Central memory CD4-positive, alpha-beta T cell (primary cell): ENCODE data around the gene AKAP9.
"Not testable (repeated sequence)": the region's sequence is repeated elsewhere in the genome, so short reads cannot be mapped to it uniquely, and the experiment has no call there.

Source experiments
- DNase-seq: peaks from one replicate; pipeline ENCODE4 v3.0.0; 2022

The AKAP9 gene

GRCh38 chr7:92071032-92071431, 130.4 kb downstream of the AKAP9 start:
- DNase-seq = no peak

DNA sequence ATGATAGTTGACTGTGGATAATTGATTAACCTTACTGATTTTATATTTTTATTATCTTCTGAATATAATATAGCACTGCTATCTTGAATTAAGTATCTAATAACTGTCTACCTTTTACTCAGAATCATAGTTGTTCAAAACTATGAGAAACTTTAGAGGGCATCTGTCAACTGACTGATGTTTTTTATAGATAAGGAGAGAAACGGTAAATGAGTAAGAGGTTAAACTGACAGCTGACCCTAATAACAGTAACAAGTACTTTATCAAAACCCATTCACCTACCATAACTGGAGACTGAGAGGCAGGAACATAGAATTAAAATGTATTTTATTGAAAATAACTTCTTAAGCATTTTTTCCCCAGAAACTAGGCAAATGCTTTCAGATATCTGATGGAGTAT, 131.5 kb downstream of the AKAP9 start:
- DNase-seq = no peak

GRCh38 chr7:92072708-92073107, 132.0 kb downstream of the AKAP9 start:
- DNase-seq = no peak

- no peak for DNase-seq
Observed at GRCh38 chr7:92075455-92076158, 134.9 kb downstream of the AKAP9 start.

- DNase-seq = no peak
Observed at GRCh38 chr7:92076509-92076908, 135.8 kb downstream of the AKAP9 start.

GRCh38 chr7:92083922-92084321, 143.3 kb downstream of the AKAP9 start:
- not testable (repeated sequence) for DNase-seq

DNA sequence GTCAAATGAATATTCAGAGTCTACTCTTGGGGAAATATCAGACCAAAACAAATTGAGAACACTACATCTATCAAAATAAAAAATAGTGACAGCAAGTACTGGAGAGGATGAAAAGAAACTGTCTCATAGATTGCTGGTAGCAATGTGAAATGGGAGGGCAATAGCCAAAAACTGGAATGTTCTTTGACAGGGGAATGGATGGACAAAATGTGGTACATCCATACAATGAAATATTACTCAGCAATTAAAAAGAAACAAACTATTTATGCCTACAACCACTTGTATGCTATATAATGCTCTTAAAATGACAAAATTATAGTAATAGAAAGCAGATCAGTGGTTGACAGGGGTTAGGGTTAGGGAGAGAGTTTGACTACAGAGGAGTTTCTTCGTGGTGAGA, 147.6 kb downstream of the AKAP9 start:
- no peak for DNase-seq

DNA sequence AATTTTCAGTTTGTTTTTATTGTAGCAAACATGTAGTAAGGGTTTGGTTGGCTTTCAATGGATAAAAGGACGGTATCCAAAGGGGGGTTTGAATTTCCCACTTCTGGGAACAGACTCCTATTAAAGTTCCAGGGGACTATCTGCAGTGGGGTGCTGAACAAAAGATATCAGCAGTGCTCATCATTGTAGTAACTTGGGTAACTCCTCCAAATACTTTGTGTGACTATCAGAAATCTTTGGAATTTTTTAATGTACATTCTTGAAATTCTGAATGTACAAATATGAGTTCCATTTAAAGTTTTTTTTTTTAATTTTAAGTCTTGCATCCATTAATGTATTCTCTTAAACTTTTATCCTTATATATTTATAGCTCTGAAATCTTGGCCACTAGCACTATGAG, 151.5 kb downstream of the AKAP9 start:
- no peak for DNase-seq

GRCh38 chr7:92095380-92095779, 154.7 kb downstream of the AKAP9 start:
- no peak for DNase-seq

GRCh38 chr7:92100534-92100933, 159.9 kb downstream of the AKAP9 start:
- no peak for DNase-seq

DNA sequence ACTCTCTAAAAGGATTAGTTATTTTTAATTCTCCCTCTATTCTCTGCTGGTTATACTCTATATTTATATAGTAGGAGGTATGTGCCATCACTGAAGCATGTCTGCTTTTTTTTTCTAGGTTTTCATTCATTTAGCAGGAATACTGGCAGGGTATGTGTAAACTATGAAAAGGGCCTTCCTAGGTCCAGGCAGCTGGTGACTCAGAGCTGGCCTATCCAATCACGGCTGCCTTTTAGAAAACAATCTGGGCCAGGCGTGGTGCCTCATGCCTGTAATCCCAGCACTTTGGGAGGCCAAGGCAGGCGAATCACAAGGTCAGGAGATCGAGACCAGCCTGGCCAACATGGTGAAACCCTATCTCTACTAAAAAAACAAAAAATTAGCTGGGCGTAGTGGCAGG, 162.2 kb downstream of the AKAP9 start:
- not testable (repeated sequence) for DNase-seq

DNA sequence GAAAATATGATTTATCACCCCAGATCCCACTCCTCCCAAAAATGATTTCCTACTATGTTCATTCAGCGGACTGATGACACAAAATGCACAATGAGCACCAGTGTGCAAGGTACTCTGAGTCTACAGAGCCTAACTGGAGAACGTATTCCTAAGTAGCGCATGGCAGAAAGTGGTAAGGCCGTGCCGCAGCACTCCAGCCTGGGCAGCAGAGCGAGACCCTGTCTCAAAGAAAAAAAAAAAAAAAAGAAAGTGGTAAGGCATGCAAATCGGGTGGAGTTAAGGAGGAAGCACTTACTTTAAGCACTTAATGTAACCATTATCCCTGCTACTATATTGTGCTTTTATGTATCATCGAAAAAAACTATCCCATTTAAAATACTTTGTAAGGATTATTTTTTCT, 168.2 kb downstream of the AKAP9 start:
- DNase-seq = no peak

DNA sequence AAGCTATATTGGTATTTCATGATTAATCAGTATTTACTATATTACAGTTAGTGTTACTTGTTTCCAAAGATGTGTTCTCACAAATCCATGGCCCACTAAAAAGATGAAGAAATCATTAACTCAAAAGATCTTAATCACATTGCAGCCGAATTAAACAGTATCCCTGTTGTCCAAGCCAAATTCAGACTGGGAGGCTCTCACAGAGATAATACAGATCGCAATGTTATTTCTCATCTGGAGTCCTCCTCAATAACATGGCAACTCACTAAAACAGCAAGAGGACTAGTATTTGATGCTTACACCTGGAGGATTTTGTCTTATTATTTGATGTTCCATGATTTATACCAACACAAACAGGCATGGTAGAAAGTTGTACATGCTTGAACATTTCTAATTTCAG, 170.2 kb downstream of the AKAP9 start:
- no peak for DNase-seq

DNA sequence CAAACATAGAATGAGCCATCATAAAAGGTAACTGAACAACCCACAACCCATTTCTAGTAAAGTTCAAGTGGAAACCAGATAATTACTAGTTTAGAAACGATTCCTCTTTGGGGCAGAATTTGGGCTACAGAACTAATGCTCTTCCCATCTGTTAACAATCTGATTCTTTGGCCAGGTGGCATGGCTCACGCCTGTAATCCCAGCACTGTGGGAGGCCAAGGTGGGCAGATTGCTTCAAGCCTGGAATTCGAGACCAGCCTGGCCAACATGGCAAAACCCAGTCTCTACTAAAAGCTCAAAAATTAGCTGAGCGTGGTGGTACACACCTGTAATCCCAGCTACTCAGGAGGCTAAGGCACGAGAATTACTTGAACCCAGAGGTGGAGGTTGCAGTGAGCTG, 175.2 kb downstream of the AKAP9 start:
- DNase-seq = no peak

DNA sequence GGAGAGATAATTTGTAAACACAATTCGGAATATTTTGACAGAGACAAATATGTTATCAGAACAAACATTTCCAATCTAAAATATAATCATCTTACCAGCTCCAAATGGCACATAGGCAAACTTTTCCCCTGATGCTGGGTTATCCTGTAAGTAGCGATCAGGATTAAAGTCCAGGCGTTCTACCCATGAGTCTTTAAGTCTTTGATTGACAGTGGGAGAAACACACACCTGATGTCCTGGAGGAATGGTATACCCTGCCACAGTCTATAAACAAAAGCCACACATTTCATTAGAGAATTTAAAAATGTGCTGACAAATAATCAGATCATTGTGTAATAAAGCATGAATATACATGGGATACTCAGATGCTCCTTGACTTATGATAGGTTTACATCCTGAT, 176.3 kb downstream of the AKAP9 start:
- no peak for DNase-seq

GRCh38 chr7:92119213-92119759, 178.6 kb downstream of the AKAP9 start:
- no peak for DNase-seq

DNA sequence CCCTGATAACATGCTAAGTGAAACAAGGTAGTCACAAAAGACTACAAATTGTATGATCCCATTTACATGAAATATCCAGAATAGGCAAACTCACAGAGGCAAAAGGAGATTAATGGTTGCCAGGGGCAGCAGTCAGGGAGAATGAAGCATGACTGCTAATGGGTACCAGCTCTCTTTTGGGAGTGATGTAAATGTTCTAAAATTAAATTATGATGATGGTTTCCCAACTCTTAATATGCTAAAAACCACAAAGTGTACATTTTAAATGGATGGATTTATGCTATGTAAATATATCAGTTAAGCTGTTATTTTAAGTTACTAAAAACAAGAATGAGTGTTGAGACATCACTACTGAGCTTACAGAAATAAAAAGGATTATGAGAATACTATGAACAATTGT, 181.0 kb downstream of the AKAP9 start:
- no peak for DNase-seq

GRCh38 chr7:92131093-92131492, 190.4 kb downstream of the AKAP9 start:
- no peak for DNase-seq

DNA sequence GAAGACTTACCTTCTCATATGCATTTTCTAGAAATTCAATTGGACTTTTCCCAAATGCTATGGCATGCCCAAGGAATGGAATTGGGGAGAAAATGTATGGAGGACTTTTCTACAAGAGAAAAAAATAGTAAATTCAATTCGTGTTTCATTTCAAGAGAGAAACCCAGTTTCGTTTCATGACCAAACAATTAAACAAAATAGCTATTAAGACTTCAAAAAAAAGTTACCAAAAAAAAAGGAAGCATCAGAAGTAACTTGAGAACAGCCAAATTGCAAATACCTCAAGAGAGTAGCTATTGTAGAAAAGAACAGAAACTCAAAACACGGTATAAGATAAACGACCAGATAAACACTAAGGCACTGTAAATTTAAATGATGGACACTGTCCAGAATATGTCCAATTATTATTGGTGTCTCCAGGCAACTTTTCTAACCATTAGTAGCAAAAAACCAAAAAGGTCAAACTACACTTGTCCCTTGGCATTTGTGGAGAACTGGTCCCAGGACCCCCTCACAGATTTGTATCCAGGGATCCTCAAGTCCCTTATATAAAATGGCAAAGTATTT, 191.2 kb downstream of the AKAP9 start:
- DNase-seq = no peak

DNA sequence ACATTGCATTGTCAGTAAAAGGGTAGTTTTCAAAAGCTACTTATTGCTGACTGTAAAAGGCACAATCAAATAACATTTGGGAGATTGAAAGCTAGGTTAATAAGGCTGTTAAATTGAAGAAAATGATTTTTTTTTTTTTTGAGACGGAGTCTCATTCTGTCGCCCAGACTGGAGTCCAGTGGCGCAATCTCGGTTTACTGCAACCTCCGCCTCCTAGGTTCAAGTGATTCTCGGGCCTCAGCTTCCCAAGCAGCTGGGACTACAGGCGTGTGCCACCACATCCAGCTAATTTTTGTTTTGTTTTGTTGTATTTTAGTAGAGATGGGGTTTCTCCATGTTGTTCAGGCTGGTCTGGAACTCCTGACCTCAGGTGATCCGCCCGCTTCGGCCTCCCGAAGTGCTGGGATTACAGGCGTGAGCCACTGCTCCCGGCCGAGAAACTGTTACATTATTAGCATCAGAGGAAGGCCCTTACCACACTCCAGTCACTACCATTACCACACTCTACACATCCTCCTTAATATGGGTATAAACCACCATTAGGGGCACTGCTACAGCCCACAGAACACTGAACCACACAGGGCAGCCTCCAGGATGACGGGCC, 192.6 kb downstream of the AKAP9 start:
- no peak for DNase-seq

GRCh38 chr7:92133737-92134270, 193.1 kb downstream of the AKAP9 start:
- peak; percentile 54 for DNase-seq

- peak; percentile 94 for DNase-seq
Observed at GRCh38 chr7:92134271-92135051, 193.8 kb downstream of the AKAP9 start, which contains the start of gene CYP51A1. Gene CYP51A1, minus strand, starts transcription at chr7:92134477. Its CDS starts 113 bp downstream, at chr7:92134364.
